HL-60/S4 (cell line): Measurements from ENCODE around the gene C1orf50.
"Not testable (repeated sequence)": the region's sequence is repeated elsewhere in the genome, so short reads cannot be mapped to it uniquely, and the experiment has no call there.

ENCODE experiments used
- in situ Hi-C: fragments of 300-500 bp; cut with MboI; formaldehyde crosslinking; loops from 2 replicates; pipeline ENCODE4 v1.14.3; 2022; ENCODE audit warnings: low sequenced_read_pairs

The C1orf50 gene

GRCh38 chr1:42738678-42739226, 28.3 kb upstream of the C1orf50 start:
- in situ Hi-C loops = loop anchor here (10.0 to 25.0 kb wide), 2 partner anchors 224 to 576 kb away; partner anchors contain the start of genes GUCA2A and GUCA2B

- in situ Hi-C loops = loop anchor here (10.0 to 25.0 kb wide), 3 partner anchors 225 to 578 kb away; partner anchors contain the start of genes GUCA2A and GUCA2B
Measured at GRCh38 chr1:42739753-42740700, 27.0 kb upstream of the C1orf50 start, which contains the start of gene CLDN19. CLDN19 (minus strand) TSS chr1:42740236; CDS start chr1:42740063, 173 bp downstream.

- in situ Hi-C loops = loop anchor here (10.0 to 25.0 kb wide), 2 partner anchors 396 to 579 kb away; partner anchors contain the start of genes GUCA2A and GUCA2B
Measured at GRCh38 chr1:42740851-42741580, 26.0 kb upstream of the C1orf50 start.

GRCh38 chr1:42741706-42742105, 25.3 kb upstream of the C1orf50 start:
- in situ Hi-C loops = loop anchor here (10.0 to 25.0 kb wide), 2 partner anchors 397 to 579 kb away; partner anchors contain the start of genes GUCA2A and GUCA2B

DNA sequence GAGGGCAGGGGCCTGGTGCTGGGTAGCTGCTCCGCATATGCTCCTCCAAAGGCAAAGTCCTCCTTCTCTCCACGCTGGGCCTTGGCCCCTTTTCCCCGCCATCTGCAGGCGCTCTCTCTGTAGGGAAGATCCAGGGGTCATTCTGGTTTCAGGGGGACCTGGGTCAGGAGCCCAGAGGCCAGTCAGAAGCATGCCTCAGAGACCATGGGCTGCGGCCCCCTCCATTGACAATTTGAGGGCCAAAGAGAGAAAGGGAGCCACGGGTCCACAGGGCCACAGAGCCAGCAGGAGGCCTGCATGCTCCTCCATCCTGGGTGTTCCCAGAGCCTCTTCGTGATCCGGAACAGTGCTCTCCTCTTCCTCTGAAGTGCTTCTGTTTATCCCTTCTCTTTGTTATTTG, 24.9 kb upstream of the C1orf50 start:
- in situ Hi-C loops = loop anchor here (10.0 to 25.0 kb wide), 2 partner anchors 397 to 580 kb away; partner anchors contain the start of genes GUCA2A and GUCA2B

DNA sequence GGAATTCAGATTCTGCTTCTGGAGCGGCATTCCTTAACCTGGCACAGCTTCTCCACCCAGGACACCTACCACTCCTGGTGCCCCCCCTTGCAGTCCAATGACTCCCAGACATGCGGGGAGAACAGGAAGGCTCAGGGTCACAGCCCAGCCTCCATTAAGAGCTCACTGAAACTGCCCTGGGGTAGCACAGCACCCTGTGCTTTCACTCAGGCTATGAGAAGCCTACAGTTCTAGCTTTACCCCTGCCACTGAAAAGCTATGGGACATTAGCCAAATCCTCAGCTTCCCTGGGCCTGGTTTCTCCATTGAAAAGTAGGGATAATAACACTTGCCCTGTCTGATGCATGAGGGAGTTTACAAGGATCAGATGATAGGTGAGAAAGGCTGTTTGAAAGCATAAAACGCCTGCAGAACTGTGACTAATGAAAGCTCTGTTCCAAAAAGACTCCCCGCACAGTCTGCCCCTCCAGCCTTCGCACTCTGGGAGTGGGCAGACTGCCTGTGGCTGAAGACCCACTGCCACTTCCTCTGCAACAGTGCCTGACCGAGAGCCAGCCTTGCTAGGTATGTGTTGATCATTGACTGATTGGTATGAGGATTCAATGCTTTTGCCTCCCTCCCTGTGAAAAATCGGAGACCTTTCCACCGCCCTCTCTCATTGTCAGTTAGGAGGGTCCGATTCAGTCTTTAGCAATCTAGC, 24.3 kb upstream of the C1orf50 start:
- in situ Hi-C loops = loop anchor here (10.0 to 25.0 kb wide), 2 partner anchors 398 to 580 kb away; partner anchors contain the start of genes GUCA2A and GUCA2B

- in situ Hi-C loops = loop anchor here (10.0 to 25.0 kb wide), 2 partner anchors 399 to 581 kb away; partner anchors contain the start of genes GUCA2A and GUCA2B
Measured at GRCh38 chr1:42743317-42744147, 23.5 kb upstream of the C1orf50 start.

DNA sequence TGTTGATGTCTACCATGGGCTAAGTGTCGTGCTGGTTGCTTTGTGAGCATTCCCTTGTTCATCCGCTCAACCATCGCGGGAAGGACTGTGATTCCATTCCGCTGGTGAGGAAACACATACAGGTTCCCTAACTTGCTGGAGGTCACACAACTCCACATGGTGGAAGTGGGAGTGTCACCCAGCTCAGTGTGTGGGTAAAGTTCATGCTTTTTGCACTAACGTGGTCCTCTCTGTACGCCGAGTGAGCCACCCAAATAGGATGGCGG, 23.0 kb upstream of the C1orf50 start:
- in situ Hi-C loops = loop anchor here (10.0 to 25.0 kb wide), 2 partner anchors 399 to 582 kb away; partner anchors contain the start of genes GUCA2A and GUCA2B

GRCh38 chr1:42745851-42746250, 21.2 kb upstream of the C1orf50 start:
- in situ Hi-C loops = loop anchor here (10.0 to 25.0 kb wide), 2 partner anchors 401 to 584 kb away; partner anchors contain the start of genes GUCA2A and GUCA2B

DNA sequence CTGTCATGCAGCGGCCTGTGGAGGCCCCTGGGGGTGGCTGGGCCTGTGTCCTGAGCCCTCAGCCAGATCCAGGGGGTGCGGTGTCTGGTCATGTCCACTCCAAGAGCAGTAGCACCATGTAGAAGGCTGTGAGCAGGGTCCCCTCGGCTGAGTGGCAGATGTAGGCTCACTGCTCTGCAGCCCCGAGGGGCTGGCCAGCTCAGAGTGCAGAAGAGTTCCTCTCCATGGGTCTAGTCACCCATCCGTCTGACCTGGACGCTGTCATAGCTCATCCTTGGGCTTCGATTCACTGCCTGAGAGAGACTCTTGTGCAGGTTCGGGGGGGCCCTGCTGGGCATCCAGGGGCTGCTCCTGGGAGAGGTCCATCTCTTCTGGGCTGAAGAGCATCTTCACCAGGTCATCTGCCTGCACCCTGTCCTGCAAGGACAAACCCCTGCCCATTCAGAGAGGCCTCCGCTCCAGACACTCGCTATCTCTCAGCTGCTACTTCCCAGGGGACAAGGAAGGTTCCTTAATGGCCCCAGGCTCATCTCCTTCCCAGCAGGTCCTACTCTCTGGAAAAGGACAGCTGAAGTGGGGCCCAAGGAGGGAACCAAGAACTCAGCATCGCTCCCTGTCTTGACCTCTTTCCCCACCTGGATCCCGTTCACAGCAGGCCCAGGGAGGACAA, 20.5 kb upstream of the C1orf50 start:
- in situ Hi-C loops = loop anchor here (10.0 to 25.0 kb wide), 2 partner anchors 402 to 584 kb away; partner anchors contain the start of genes GUCA2A and GUCA2B

DNA sequence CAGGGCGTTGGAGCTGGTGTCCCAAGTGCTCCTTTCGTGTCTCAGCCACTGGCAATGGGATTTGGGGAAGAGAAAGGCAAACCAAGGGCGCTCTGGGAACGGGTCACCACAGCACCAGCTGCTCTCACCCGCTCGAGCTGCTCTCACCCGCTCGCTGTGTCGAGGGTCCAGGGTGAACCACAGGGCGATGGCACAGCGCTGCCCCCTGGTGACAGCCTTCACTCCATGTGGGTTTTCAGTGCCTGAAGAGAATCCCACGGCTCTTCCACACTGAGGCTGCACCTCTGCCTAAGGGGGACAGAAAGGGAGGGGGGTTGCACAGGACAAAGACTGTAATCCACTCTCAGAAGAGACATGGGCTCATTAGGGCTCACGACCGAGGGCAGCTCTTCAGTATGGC, 19.9 kb upstream of the C1orf50 start:
- in situ Hi-C loops = loop anchor here (10.0 to 25.0 kb wide), 2 partner anchors 402 to 585 kb away; partner anchors contain the start of genes GUCA2A and GUCA2B

- in situ Hi-C loops = loop anchor here (10.0 to 25.0 kb wide), 2 partner anchors 403 to 586 kb away; partner anchors contain the start of genes GUCA2A and GUCA2B
Measured at GRCh38 chr1:42748021-42748420, 19.0 kb upstream of the C1orf50 start.

- in situ Hi-C loops = loop anchor here (10.0 to 25.0 kb wide), 2 partner anchors 404 to 586 kb away; partner anchors contain the start of genes GUCA2A and GUCA2B
Measured at GRCh38 chr1:42748461-42749410, 18.3 kb upstream of the C1orf50 start.

DNA sequence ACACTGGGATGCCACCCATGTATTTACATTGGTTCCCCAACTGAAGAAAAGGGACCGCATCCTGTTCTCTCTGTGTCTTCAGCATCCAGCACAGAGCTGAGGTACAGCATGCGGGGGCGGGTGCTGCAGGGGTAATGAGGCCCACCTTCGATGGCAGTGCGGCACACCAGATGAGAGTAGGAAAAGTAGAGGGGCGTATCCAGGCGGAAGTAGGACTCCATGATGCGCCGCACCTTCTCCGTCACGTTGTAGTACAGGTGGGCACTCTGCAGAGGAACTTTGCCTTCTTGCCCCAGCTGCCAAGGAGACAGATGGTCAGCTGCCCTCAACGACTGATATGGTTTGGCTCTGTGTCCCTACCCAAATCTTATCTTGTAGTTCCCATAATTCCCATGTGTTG, 17.0 kb upstream of the C1orf50 start:
- in situ Hi-C loops = no loop called here

DNA sequence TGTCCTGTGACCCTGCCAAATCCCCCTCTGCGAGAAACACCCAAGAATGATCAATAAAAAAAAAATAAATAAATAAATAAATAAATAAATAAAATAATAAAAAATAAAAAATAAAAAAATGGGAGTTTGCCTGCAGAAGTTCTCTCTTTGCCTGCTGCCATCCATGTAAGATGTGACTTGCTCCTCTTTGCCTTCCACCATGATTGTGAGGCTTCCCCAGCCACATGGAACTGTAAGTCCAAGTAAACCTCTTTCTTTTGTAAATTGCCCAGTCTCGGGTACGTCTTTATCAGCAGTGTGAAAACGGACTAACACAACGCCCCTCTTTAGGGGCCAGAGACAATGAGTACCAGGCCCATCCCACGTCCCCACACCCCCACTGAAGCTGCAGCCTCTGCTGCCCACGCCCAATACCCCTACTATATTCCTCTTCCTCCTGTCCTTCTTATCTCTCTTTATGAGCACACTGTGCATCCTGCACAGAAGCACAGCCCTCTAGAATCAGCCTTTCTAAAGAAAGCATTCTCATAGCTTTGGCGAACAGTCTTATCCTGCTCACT, 15.5 kb upstream of the C1orf50 start:
- in situ Hi-C loops = not testable (repeated sequence)

DNA sequence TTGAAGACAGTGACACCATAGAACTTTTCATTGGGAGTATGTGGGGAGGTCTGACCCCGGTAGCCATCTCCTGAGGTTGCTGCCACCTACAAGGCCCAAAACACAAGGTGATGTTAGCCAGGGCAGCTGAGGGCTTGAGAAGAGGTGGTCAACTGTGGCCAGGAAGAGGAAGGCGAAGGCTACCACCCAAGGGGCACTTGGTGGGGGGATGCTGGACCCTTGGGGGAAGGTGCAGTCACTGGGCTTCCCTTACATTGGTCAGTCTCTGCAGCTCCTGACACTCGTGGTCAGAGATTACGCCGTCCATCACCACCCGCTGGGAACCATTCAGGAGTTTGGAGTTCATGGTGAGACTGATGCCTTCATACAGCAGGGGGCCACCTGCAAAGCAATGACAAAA, 14.8 kb upstream of the C1orf50 start:
- in situ Hi-C loops = no loop called here

- in situ Hi-C loops = no loop called here
Measured at GRCh38 chr1:42753070-42753469, 14.0 kb upstream of the C1orf50 start.
